ENCODE results near the gene CBFB. TPM values are rescaled to one million over a fixed set of nuclear protein-coding genes. Genes with fewer than 3 reads are reported as not detected.

Gene CBFB
- total and polyA plus RNA-seq, 7 donors, result 9.6 to 28.0 (median 21.3) TPM

DNA sequence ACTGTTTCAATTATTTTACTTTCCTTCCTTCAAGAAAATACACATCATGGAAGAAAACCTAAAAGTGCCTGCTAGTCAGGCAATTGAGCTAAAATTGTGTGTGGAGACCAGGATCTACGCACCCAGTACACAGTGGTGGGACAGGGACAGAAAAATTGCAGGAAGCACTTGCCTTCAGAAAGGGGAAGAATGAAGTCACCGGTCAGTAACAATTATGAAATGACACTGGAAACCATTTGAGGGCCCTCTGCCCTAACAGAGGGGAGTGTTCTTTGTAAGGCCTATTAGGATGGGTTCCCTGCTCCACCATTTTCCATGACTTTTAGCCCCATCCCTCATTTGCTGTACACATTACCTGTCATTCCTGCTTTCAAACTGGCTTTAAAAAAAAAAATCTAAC is 76.3 kb downstream of the CBFB start:
- TF ChIP-seq EP300 (IDR thresholded peaks at IDR 0.05), result no peak
- TF ChIP-seq POLR2A (IDR thresholded peaks at IDR 0.05), result no peak
- TF ChIP-seq POLR2AphosphoS5 (IDR thresholded peaks at IDR 0.05), result no peak
- TF ChIP-seq, protein P1, sequence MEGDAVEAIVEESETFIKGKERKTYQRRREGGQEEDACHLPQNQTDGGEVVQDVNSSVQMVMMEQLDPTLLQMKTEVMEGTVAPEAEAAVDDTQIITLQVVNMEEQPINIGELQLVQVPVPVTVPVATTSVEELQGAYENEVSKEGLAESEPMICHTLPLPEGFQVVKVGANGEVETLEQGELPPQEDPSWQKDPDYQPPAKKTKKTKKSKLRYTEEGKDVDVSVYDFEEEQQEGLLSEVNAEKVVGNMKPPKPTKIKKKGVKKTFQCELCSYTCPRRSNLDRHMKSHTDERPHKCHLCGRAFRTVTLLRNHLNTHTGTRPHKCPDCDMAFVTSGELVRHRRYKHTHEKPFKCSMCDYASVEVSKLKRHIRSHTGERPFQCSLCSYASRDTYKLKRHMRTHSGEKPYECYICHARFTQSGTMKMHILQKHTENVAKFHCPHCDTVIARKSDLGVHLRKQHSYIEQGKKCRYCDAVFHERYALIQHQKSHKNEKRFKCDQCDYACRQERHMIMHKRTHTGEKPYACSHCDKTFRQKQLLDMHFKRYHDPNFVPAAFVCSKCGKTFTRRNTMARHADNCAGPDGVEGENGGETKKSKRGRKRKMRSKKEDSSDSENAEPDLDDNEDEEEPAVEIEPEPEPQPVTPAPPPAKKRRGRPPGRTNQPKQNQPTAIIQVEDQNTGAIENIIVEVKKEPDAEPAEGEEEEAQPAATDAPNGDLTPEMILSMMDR (IDR thresholded peaks at IDR 0.05), result no peak
- 18 to 49% methylated on average over 2 of the region's 2 CpGs for WGBS, 2 donors
- H3K4me1 ChIP-seq, result peaks cover 0 to 11% (median 7%) of the 10 kb centered on the region in 4 donors
- H3K9me3 ChIP-seq, result no peaks in the 10 kb centered on the region
- no peaks in the 10 kb centered on the region for H3K27me3 ChIP-seq
- no peak for DNase-seq
- H3K36me3 ChIP-seq, result peaks cover 0 to 8% (median 0%) of the 10 kb centered on the region in 4 donors
- intact Hi-C loops (cut with DNase I), result no loop called here
- H3K27ac ChIP-seq, result no peak overlapping the region
- no peak overlapping the region for H3K4me3 ChIP-seq

- Histone ChIP-seq H3K27ac (no peak overlapping the region), H3K36me3 (peaks cover 0 to 2% (median 0%) of the 10 kb centered on the region in 4 donors)
- intact Hi-C loops (cut with DNase I), result no loop called here
Observed at GRCh38 chr16:67105881-67106280, 76.9 kb downstream of the CBFB start.

DNA sequence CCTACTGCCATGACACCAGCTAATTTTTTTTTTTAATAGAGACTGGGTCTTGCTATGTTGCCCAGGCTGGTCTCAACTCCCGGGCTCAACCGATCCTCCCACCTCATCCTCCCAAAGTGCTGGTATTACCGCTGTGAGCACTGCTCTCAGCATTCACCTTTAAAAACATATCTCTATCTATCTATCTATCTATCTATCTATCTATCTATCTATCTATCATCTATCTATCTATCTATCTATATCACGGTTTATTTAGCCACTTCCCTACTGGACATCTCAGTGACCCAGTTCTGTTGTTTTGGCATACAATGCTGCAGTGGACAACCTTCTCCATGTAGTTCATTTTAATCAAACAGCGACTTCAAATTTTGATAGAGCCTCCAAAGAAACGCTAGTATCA is 79.5 kb downstream of the CBFB start:
- Histone ChIP-seq H3K36me3 (peaks cover 0 to 5% (median 0%) of the 10 kb centered on the region in 4 donors), H3K4me1 (peaks cover 0 to 27% (median 21%) of the 10 kb centered on the region in 4 donors), H3K27me3 (no peaks in the 10 kb centered on the region), H3K27ac (no peak overlapping the region), H3K4me3 (no peak overlapping the region), H3K9me3 (no peaks in the 10 kb centered on the region)
- intact Hi-C loops (cut with DNase I), result no loop called here
- no peak for TF ChIP-seq POLR2A (IDR thresholded peaks at IDR 0.05)
- TF ChIP-seq POLR2AphosphoS5 (IDR thresholded peaks at IDR 0.05), result no peak
- TF ChIP-seq EP300 (IDR thresholded peaks at IDR 0.05), result no peak
- TF ChIP-seq, protein P1 (IDR thresholded peaks at IDR 0.05), result no peak
- 97% methylated on average over 6 of the region's 6 CpGs for WGBS, 2 donors
- no peak for DNase-seq

More at GRCh38 chr16:67105881-67106280, 76.9 kb downstream of the CBFB start:
- H3K27me3 ChIP-seq, result no peaks in the 10 kb centered on the region
- peaks cover 0 to 17% (median 13%) of the 10 kb centered on the region in 4 donors for H3K4me1 ChIP-seq
- H3K9me3 ChIP-seq, result no peaks in the 10 kb centered on the region
- DNase-seq, result no peak
- WGBS, 2 donors, result 73 to 76% methylated on average over 5 of the region's 5 CpGs
- H3K4me3 ChIP-seq, result no peak overlapping the region
- TF ChIP-seq EP300 (IDR thresholded peaks at IDR 0.05) (no peak), POLR2A (IDR thresholded peaks at IDR 0.05) (no peak), POLR2AphosphoS5 (IDR thresholded peaks at IDR 0.05) (no peak)
- TF ChIP-seq, protein P1 (IDR thresholded peaks at IDR 0.05), result no peak

GRCh38 chr16:67108931-67109406 is 80.0 kb downstream of the CBFB start:
- intact Hi-C loops (cut with DNase I), result no loop called here
- TF ChIP-seq POLR2A (IDR thresholded peaks at IDR 0.05) (no peak), POLR2AphosphoS5 (IDR thresholded peaks at IDR 0.05) (no peak), EP300 (IDR thresholded peaks at IDR 0.05) (no peak)
- TF ChIP-seq, protein P1 (IDR thresholded peaks at IDR 0.05), result no peak
- H3K9me3 ChIP-seq, result no peaks in the 10 kb centered on the region
- H3K36me3 ChIP-seq, result peaks cover 0 to 5% (median 0%) of the 10 kb centered on the region in 4 donors
- DNase-seq, result no peak
- WGBS, 2 donors, result 79% methylated on average over 18 of the region's 18 CpGs
- H3K27me3 ChIP-seq, result no peaks in the 10 kb centered on the region
- peak overlapping the region; percentile 77 to 88 (median 82) for H3K27ac ChIP-seq
- peaks cover 0 to 27% (median 21%) of the 10 kb centered on the region in 4 donors for H3K4me1 ChIP-seq
- peak overlapping the region; percentile 87 to 98 (median 90) for H3K4me3 ChIP-seq
